OCI-LY3 (cell line): ENCODE data around the gene GTF2I.
"Not testable (repeated sequence)": the region's sequence is repeated elsewhere in the genome, so short reads cannot be mapped to it uniquely, and the experiment has no call there.

ENCODE experiments used
- CTCF ChIP-seq: fragments of 200-600, 300-600 bp; sonication (generic); IDR thresholded peaks from 2 replicates; pipeline ENCODE4 v1.5.1; 2014; ENCODE audit warnings: antibody characterized with exemption, low read length, low read depth
- EZH2phosphoT487 ChIP-seq: fragments of 200-600 bp; shearing (Covaris generic); IDR thresholded peaks from 2 replicates; pipeline ENCODE4 v1.6.1; 2018; ENCODE audit warnings: antibody characterized with exemption, mixed run types, low read depth

GRCh38 chr7:74667013-74667412 lies 9.5 kb downstream of the GTF2I start:
- not testable (repeated sequence) for TF ChIP-seq CTCF, EZH2phosphoT487
